Activated T-cell treated with anti-CD3 and anti-CD28 coated beads for 1 hour (primary cell): ENCODE results near the gene RBMS1.
A peak's percentile ranks its signal among the peaks of the same experiment; 100 is the strongest.
"Not testable (repeated sequence)": the region's sequence is repeated elsewhere in the genome, so short reads cannot be mapped to it uniquely, and the experiment has no call there.

Source experiments
- DNase-seq: peaks from one replicate; pipeline ENCODE4 v3.0.0-alpha.2; 2020; ENCODE audit warnings: low read depth

Gene RBMS1

DNA sequence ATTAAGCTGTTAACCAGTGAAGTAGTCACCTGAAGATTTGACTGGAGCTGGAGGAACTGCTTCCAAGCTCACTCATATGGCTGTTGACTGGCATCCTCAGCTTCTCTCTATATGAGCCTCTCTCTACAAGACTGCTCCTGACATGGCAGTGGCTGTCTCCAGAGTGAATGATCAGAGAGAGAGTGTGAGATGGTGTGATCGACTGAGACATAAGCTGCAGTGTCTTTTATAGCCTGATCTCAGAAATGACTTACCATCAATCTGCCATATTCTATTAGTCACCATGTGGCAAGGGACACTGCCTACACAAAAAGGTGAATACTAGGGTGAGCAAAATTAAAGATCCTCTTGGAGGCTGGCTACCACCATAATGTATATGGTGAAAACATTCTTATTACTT lies 7.8 kb upstream of the RBMS1 start:
- no peak for DNase-seq

DNA sequence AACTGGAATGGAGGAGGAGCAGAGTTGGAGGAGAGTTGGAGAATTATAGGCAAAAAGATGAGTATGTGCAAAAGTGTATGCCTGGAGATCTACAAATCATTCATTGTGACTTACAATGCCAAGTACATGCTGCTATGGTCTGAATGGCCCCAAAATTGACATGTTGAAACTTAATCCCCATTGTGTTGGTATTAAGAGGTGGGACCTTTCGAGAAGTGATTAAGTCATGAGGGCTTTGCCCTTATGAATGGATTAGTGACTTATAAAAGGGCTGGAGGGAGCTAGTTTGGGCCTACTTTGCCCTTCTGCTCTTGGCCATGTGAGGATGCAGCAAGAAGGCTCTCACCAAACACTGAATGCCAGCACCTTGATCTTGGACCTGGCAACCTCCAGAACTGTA lies 6.3 kb upstream of the RBMS1 start:
- no peak for DNase-seq

DNA sequence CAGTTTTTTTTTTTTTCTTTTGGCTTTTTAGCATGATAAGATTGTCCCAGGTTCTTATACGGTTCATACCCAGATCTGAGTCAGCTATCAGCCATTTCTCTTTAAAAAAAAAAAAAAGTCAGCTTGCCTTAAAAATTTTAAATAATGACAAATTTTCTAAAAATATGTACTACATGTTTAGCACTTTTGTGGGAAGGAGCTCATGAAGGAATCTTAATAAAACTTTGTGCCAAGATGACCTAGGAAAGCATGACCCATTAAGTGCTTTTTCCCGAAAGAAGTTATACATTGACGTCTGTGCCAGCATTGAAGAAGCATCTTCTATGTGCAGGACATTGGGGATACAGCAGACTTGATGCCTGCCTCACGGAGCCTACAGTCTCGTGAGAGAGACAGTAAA lies 4.5 kb upstream of the RBMS1 start:
- no peak for DNase-seq

DNA sequence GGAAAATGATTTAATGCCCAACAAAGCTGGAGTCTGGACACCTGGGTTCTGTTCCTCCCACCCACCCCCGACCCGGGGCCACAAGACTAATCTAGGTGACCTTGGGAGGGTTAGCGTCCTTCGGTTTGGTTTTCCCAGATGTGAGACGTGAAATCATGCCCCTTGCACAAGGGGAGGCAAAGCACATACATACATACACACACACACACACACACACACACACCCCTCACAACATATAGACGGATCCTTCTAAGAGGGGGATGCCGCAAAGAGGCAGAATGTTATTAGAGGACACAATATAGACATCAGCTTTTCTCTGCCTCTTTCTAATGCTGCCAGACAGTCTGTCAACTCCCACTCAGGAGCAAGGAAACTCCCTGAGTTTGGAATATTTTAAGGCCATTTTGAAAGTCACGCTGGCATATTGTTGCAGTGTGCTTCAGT lies 616 bp upstream of the RBMS1 start:
- DNase-seq, result no peak

DNA sequence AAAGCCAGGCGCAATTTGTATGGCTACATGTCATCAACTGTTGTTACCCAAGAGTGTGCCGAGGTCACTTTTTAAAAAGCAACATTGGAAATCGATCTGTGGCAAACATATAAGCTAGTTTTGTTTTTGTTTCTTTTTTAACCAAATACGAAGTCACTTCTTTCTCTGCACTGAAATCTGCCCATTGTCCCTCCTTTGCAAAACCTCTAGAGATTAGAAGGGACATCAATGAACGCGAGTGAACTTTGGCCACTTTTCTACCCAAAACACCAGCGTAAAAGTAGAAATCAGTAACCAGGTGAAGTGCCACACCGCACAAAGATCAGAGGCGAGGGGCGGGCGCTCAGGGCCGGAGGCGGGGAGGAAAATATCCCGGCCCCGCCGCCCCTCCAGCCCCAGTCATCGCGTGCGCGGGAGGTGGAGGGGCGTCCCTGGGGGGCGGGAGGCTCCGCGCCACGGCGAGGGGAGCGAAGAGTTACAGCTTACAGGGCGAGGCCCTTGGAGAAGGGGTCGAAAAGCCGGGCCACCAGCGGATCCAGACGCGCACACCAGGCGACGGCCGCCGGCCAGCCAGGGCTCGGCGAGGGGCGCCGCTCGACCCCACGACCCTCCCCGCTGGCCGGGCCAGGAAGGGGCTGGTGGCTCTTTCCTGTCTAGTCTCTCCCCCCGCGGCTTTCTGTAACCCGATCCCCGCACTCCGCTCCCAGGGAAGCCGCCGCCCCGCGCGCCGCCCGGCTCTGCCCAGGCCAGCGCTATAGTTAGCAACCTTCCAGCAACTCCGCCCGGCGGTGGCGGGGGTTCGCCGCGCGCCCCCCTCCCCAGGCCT lies 993 bp downstream of the RBMS1 start:
- DNase-seq, result peak; percentile 47

DNA sequence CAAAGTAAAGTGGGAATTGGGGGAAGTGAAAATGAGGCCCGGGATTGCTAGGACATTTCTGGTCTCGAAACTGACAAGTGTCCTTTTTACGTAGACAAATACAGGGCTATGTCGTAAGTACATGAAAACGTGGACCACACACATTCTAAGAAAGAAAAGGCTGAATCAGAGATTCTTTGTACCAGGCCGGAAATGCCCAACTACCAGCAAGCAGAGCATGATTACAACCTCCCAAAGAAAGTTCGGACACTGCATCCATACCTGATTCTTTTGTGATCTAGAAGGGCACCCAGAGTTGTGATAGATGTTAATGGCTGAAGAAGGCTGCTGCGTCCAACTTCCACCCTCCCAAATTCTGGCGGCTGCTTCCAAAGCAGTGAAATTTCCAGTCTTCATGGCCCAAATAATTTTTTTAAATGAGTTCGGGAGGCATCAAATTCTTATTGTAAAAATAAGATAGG lies 1.7 kb downstream of the RBMS1 start:
- DNase-seq, result no peak

DNA sequence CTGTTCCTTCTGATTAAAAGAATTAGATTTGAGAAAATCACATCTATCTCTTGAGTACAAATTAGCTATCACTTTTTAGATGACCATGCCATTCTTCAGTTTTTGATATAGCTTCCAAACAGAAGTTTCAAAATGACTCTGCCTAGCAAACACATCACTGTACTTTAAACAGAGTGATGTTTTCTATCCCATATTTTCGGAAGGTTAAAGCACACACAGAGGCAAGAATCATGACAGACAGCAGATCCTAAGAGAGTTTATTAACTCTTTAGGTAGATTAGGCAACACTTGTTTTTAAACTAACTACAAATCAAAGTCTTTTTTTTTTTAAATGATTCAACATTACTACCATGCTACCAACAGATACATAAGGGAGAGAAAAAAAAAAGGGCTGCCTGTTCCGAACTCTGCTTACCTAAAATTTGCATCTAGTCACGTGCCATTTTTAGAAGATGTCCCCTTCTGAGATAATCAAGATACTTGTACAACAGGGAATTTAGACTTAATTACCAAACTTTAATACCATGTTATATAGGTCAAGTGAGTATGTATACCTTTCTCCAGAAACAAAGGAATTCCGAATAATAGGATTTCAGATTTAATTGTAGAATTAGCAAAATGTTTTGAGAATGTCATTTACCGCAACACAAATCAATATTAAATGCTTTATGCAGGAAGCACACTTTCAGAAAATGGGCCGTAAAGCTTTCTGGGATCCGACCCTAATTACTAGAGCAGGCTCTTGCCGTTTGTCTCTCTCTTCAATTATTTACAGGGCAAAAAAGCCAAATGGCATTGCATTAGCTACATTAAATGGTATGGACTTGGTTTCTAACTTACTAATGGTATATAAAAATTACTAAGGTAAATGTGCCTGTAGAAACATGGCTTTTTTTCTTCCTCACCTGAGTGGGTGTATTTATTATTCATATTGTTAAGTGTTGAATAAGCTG lies 2.6 kb downstream of the RBMS1 start:
- no peak for DNase-seq

DNA sequence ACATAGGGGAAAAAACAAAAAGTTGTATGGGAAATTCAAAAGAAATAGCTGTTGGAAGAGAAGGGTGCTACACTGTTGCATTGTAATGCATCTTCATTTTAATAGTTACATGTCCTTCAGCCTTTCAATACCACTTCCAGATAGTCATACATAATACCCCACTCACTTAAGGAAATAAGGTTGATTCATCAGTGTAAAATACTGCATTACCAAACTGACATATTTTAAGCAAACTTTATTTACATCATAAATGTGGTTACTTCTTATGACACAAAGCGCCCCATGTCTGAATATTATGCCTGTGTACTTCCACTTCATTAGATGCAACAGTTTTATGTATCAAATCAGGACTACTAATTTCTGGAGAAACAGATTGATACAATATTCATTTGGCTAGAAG lies 4.5 kb downstream of the RBMS1 start:
- DNase-seq, result no peak

DNA sequence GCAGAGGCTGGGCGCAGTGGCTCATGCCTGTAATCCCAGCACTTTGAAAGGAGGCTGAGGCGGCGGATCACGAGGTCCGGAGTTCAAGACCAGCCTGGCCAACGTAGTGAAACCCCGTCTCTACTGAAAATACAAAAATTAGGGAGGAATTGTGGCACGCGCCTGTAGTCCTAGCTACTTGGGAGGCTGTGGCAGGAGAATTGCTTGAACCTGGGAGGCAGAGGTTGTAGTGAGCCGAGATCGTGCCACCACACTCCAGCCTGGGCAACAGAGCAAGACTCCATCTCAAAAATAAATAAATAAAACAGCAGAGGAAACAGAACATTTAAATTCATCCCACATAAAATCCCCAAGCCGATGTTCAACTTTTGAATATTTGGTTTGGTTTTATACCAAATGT lies 5.3 kb downstream of the RBMS1 start:
- DNase-seq, result not testable (repeated sequence)

DNA sequence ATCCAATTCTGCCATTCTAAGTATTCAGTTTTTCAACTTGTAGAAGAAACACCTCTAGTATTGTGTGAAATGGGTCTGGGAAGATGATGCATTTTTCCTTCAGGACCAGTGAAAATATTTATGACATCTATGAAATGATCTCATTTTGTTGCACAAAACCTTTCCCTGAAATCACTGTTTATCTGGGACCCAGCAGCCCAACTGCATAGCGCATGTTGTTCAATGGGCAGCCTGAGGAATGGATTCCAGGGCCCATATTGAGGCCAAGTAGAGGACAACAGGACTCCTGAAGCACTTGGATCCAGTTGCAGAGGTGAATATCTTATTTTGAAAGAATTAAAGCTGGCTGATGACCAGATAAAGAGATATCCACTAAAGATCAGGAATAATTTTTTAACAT lies 7.3 kb downstream of the RBMS1 start:
- DNase-seq, result no peak

DNA sequence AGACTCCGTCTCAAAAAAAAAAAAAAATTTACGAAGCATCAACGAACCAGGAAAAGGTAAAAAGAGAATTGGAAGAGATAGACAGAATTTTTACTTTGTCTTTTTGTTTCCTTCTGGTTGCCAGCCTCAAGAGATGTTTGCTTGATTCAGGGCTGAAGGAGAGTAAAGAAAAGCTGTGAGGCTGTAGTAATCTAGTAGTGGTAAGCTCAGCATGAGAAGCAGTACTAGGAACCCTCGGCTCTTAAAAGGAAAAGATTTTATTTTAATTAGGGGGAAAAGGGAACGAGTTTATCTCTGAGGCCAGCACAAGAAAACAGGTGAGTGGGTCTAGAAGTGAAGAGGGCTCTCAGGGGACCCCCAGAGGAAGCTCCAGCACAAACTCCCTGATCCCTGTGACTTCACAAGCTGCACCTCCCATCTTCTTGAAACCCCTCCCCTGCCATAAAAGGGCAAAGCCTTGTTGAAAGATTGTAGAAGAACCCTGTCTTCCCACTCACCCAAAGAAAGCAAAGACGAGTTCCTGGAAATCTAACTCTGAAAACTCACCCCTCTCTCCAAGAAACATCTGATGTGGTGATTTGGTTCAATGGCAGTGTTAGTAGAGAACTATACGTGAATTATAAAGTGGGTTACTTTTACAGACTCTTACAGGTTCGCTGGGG lies 8.6 kb downstream of the RBMS1 start:
- DNase-seq, result no peak

DNA sequence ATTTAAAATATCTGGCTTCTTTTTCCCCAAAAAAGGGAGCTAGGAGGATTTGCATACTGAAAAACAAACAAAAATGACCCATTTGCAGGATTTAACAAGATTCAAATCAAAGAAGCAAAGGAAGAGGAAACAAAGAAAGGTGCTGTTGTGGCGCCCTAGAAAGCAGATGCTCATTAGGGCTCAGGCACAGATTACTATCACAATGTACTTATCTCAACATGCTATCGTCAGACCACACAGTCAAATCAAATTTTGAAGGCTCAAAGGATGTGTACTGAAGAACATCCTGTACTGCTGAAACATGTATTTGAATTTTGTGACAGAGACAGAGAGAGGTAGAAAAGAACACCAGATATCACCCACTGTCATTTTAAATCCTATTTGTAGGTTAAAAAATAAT lies 10.9 kb downstream of the RBMS1 start:
- DNase-seq, result no peak

DNA sequence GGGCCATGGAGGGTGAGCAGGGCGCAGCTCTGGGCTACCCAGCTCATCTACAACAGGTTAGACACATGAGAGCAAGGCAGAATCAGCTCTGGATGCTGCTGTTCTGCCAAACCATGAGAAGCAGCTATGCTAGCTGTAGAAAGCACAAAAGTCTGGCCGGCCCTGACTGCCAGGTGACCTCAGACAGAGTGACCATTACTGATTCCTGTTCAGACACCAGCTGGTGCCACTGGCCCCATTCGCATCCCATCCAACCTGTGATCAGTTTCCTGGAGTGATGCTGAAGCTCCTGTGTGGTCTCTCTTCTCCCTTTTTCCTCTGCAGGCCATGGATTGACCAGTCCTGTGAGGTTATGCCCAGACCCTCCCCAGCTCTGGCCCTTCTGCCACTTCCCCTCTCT lies 14.3 kb downstream of the RBMS1 start:
- DNase-seq, result no peak

DNA sequence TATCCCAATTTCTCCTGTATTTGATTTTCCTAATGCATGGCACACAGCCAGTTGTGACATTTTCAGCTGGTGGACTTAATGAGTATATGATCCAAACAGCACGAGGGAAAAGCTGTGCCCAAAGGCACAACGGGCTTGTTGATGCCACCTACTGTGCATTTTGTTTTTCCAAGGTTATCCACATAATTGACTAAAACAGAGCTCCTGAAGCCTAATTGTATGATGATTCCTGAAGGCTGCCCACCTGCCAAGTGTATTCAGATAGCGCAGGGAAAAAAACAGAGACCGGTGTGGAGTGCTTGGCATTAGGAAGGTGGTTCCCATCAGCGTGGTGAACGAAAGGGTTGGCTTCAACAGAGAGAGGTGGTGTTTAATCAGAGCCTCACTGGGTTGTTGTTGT lies 14.9 kb downstream of the RBMS1 start:
- DNase-seq, result no peak

DNA sequence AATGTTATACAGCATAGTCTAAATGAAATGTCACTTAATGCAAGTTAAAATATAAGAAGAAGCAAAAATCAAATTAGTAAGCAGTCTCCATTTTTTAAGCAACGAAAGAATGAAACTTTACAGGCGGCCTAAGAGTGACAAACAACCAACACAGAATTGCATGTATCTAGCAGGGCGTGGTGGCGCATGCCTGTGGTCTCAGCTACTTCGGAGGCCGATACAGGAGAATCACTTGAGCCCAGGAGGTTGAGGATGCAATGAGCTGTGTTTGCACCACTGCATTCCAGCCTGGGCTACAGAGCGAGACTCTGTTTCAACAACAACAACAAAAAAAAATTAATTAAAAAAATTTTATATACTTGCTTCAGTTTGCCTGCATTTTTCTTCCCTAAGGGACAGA lies 16.6 kb downstream of the RBMS1 start:
- DNase-seq, result no peak

DNA sequence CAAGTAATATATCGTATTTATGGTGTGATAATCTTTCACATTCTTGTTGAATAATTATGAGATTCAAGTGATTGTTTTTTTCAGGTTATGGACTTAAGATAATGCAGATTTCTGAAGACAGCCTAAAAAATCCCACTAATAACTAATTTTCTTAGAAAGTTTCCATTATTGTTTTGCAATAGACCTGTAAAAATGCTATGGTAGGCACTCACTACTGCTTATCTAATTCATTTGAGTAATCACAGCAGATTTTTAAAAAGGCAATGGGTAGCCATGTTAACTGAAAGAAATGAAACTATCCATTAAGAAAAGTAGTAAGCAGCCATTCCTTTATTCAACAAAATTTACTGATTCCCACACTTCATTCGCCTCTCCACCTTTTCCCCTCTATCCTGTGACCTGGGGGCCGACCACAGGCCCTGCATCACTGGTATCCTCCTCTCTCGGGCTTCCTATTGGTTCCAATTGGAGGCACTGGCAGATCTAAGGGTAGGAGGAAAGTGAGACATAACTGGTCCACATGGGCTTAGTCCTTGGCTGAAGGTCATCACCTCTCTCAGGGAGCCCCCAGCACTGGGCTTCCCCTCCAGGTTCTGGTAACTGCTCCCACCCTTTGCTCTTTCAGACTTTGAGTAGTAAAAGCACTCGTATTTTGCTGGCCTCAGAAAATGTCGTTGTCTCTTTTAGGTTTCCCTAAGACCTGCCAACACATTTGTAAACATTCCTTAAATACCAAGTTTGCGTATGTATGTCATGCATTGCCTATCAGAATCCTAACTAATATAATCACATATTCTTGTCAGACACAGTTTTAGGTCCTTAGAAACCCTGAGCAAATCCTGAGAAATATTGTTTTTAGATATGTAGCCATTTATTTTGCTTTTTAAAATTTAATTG lies 18.5 kb downstream of the RBMS1 start:
- no peak for DNase-seq

DNA sequence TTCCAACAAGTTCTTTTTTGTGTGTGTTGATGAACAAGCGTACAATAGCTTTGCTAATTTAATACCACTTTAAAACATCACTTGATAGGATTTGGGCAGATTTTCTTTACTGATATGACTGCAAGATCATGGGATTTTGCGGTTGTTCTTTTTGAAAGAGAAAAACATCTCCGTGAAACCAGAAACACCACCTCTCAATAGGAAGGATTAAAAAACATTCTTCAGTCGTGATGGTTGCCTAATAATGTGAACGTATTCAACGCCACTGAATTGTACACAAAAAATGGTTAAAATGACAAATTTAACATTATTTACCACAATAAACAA lies 19.3 kb downstream of the RBMS1 start:
- no peak for DNase-seq

DNA sequence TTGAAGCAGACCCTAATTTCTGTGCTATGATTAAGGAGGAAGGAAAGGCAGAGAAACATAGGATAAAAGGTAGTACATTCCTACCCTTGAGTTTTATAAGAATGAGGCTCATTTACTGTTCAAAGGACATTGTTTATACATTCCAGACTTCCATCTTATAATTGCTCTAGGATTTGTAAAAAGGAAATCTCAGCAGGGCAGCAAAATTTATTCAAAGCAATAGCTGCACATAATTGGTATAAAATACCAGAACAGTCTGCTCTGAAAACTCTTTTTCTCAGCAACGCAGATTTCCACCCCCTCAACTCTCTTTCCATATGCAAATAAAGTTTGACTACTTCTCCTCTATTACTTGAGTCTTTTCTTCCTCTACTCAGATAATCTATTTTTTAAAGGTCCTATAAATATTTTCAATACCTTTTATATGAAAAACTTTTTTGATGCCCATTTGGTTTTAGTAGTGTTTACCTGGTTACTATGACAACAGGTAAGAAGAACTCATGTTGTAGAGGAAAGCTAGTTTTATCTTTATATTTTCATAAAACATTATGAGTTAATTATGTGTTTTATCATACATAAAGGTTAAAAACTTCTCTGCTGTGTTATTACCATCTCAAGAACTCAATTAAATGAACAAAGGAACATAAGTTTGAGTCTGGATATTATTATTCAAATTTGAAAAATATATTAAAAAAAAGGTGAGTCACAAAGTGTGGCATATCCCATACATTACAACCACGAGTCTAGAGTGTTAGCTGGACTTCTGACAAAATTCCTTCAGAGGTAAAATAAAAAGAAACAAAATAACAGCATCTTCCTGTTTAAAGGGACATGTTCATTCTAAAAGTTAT lies 19.9 kb downstream of the RBMS1 start:
- no peak for DNase-seq

DNA sequence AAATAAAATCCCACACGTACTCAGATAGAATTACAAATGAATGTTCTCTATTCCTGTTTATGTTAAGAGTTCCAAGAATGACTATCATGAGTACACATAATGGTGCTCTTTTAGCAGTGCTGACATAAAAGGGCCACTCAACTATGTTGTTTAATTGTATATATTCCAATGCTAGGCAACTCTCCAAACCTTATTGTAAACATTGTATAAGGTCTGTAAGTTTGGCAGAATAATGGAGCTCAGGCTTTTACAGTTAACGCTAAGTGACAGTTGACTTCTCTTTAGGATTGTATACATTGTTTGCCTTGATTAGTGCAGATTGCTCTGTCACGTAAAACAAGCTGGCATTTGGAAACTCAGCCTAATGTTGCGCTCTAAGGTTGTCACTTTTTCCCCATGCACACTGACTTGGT lies 20.8 kb downstream of the RBMS1 start:
- no peak for DNase-seq

DNA sequence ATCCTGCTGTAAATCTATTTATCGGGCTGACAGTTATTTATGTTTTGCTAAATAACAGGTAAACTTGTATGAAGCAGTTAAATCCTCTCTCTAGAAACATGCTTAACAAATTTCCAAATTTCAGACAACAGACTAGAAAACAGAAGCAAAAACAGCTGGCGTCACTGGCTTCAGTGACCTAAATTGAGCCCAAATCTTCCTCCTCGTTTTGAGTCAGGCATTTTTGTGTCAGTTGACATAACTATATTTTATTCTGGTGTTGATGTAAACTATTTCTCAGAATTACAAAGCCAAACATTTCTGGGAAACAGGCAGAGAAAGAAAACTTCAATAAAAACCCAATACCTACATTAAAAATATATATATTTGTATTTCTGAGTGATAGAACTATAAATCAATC lies 21.7 kb downstream of the RBMS1 start:
- DNase-seq, result no peak
